HG03378 (cell line): ENCODE results near the gene SLC6A1.

ENCODE experiments used
- ATAC-seq: cut with Tn5 transposase; IDR thresholded peaks from one replicate; pipeline ENCODE4 v1.9.1; 2021; ENCODE audit warnings: mild to moderate bottlenecking, moderate library complexity; ENCODE audit not compliant: unreplicated experiment

Gene SLC6A1

GRCh38 chr3:10992017-10992942 is at the start of gene SLC6A1:
Gene SLC6A1, plus strand, starts transcription at chr3:10992748. Its CDS starts 24,464 bp downstream, at chr3:11017212.
- no peak for ATAC-seq

- ATAC-seq = no peak
Measured at GRCh38 chr3:10944866-10945265, 47.7 kb upstream of the SLC6A1 start.

GRCh38 chr3:10945683-10946287 is 46.8 kb upstream of the SLC6A1 start:
- ATAC-seq = no peak

GRCh38 chr3:10946526-10946925 is 46.0 kb upstream of the SLC6A1 start:
- ATAC-seq = no peak

GRCh38 chr3:10948326-10948725 is 44.2 kb upstream of the SLC6A1 start:
- ATAC-seq = no peak

- no peak for ATAC-seq
Measured at GRCh38 chr3:10949197-10949596, 43.4 kb upstream of the SLC6A1 start.

GRCh38 chr3:10950476-10951294 is 41.9 kb upstream of the SLC6A1 start:
- no peak for ATAC-seq

- no peak for ATAC-seq
Measured at GRCh38 chr3:10951295-10951926, 41.1 kb upstream of the SLC6A1 start.

- no peak for ATAC-seq
Measured at GRCh38 chr3:10952525-10952924, 40.0 kb upstream of the SLC6A1 start.

GRCh38 chr3:10954740-10955139 is 37.8 kb upstream of the SLC6A1 start:
- ATAC-seq = no peak

GRCh38 chr3:10955711-10956453 is 36.7 kb upstream of the SLC6A1 start:
- no peak for ATAC-seq

GRCh38 chr3:10956531-10956930 is 36.0 kb upstream of the SLC6A1 start:
- no peak for ATAC-seq

- ATAC-seq = no peak
Measured at GRCh38 chr3:10956986-10957385, 35.6 kb upstream of the SLC6A1 start.

GRCh38 chr3:10957976-10958749 is 34.4 kb upstream of the SLC6A1 start:
- ATAC-seq = no peak

GRCh38 chr3:10960255-10960654 is 32.3 kb upstream of the SLC6A1 start:
- no peak for ATAC-seq

GRCh38 chr3:10961921-10962320 is 30.6 kb upstream of the SLC6A1 start:
- ATAC-seq = no peak

GRCh38 chr3:10962481-10963036 is 30.0 kb upstream of the SLC6A1 start:
- no peak for ATAC-seq

- ATAC-seq = no peak
Measured at GRCh38 chr3:10964537-10965167, 27.9 kb upstream of the SLC6A1 start.

- no peak for ATAC-seq
Measured at GRCh38 chr3:10968401-10968800, 24.1 kb upstream of the SLC6A1 start.
